HL-60 (cell line): ENCODE data around the gene SZRD1.

ENCODE experiments used
- GABPA ChIP-seq: IDR thresholded peaks from 2 replicates; pipeline ENCODE4 v1.6.1; 2012; ENCODE audit warnings: low read depth
- POLR2AphosphoS5 ChIP-seq: IDR thresholded peaks from 2 replicates; pipeline ENCODE4 v1.6.1; 2012; ENCODE audit warnings: low read depth
- SPI1 ChIP-seq: IDR thresholded peaks from 2 replicates; pipeline ENCODE4 v1.6.1; 2012; ENCODE audit warnings: low read depth, mild to moderate bottlenecking, borderline replicate concordance
- TF ChIP-seq, protein P1 (sequence below): IDR thresholded peaks from one replicate; pipeline ENCODE4 v1.5.1; 2011; ENCODE audit warnings: low read length, control low read depth, inconsistent platforms; ENCODE audit not compliant: insufficient read depth
- TF ChIP-seq, protein P2 (sequence below): IDR thresholded peaks from 2 replicates; pipeline ENCODE4 v1.6.1; 2012; ENCODE audit warnings: low read depth; ENCODE audit not compliant: insufficient replicate concordance

DNA sequence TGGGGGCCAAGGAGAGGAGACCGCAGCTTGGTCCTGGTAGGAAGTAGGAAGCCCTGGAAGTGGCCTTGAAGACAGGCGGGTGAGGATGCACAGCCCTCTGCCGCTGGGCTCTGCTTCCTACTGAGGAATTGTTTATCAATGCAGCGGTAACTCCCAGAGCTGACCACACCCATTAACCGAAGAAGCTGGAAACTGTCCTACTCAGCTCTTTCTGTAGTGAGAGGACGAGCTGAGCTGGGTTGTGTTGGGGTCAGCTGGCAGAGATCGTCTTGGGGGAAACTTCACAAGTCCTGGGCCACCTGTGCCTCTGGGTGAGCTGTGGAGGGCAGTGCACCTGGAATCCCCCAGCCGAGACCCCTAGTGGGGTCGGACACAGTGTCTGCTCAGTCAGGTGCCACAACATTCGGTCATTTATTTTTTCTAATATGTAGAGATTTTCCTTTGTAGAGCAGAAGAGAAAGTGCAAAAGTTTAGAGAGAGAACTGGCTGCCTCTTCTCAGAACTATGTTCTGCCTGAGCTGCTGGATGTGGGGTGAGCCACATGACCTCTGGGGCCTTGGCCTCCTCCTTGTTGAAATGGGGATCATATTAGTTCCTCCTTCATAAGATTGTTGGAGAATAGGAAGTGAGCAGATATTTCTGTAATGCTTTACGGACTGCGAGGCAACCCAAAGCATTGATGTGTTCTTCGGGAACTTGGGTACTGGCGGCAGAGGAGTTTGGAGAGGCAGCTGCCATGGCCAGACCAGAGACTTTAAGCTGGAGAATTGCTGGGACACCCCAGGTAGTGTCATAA lies 77.1 kb downstream of the SZRD1 start:
- TF ChIP-seq, protein P1, sequence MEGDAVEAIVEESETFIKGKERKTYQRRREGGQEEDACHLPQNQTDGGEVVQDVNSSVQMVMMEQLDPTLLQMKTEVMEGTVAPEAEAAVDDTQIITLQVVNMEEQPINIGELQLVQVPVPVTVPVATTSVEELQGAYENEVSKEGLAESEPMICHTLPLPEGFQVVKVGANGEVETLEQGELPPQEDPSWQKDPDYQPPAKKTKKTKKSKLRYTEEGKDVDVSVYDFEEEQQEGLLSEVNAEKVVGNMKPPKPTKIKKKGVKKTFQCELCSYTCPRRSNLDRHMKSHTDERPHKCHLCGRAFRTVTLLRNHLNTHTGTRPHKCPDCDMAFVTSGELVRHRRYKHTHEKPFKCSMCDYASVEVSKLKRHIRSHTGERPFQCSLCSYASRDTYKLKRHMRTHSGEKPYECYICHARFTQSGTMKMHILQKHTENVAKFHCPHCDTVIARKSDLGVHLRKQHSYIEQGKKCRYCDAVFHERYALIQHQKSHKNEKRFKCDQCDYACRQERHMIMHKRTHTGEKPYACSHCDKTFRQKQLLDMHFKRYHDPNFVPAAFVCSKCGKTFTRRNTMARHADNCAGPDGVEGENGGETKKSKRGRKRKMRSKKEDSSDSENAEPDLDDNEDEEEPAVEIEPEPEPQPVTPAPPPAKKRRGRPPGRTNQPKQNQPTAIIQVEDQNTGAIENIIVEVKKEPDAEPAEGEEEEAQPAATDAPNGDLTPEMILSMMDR, result no peak
- no peak for TF ChIP-seq SPI1
- TF ChIP-seq, protein P2, sequence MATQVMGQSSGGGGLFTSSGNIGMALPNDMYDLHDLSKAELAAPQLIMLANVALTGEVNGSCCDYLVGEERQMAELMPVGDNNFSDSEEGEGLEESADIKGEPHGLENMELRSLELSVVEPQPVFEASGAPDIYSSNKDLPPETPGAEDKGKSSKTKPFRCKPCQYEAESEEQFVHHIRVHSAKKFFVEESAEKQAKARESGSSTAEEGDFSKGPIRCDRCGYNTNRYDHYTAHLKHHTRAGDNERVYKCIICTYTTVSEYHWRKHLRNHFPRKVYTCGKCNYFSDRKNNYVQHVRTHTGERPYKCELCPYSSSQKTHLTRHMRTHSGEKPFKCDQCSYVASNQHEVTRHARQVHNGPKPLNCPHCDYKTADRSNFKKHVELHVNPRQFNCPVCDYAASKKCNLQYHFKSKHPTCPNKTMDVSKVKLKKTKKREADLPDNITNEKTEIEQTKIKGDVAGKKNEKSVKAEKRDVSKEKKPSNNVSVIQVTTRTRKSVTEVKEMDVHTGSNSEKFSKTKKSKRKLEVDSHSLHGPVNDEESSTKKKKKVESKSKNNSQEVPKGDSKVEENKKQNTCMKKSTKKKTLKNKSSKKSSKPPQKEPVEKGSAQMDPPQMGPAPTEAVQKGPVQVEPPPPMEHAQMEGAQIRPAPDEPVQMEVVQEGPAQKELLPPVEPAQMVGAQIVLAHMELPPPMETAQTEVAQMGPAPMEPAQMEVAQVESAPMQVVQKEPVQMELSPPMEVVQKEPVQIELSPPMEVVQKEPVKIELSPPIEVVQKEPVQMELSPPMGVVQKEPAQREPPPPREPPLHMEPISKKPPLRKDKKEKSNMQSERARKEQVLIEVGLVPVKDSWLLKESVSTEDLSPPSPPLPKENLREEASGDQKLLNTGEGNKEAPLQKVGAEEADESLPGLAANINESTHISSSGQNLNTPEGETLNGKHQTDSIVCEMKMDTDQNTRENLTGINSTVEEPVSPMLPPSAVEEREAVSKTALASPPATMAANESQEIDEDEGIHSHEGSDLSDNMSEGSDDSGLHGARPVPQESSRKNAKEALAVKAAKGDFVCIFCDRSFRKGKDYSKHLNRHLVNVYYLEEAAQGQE, result no peak
- no peak for TF ChIP-seq GABPA
- TF ChIP-seq POLR2AphosphoS5, result no peak
